Testis (tissue), 2 donors: ENCODE data around the gene ME1.

ENCODE experiments used
- CTCF ChIP-seq, 3 experiments: fragments of 450-650 bp in 2 of 3; fragments of 200-600 bp in 1 of 3; sonication (generic) in 1 of 3; IDR thresholded peaks; one replicate each; pipeline ENCODE4 v1.5.1; 2016 to 2019; ENCODE audit warnings: antibody characterized with exemption in 3 of 3, mild to moderate bottlenecking in 2 of 3, moderate library complexity in 1 of 3
- POLR2A ChIP-seq: fragments of 450-650 bp; IDR thresholded peaks from one replicate; pipeline ENCODE4 v1.6.1; 2017; ENCODE audit warnings: antibody characterized with exemption, mild to moderate bottlenecking, moderate library complexity

GRCh38 chr6:83190626-83191025 lies 240.2 kb downstream of the ME1 start:
- TF ChIP-seq CTCF (IDR thresholded peaks at IDR 0.05) (no peak), POLR2A (no peak)
